Endothelial cell of umbilical vein (primary cell): Measurements from ENCODE around the gene RAMP3. TPM values are rescaled to one million over a fixed set of nuclear protein-coding genes. Genes with fewer than 3 reads are reported as not detected.

Source experiments
- BruUV-seq: library from RNA; stranded (reverse); fragments of 400-500 nt; replicated peaks from 2 replicates; lab custom pipeline; 2021; lab: Mats Ljungman, UMichigan
- CTCF ChIA-PET: fragments of 300-600, 350-600 bp; sonication (Branson Sonifier 250); formaldehyde crosslinking; loops from one replicate; lab custom pipeline; 2021; ENCODE audit warnings: antibody characterized with exemption, inconsistent platforms; lab: Charles Lee
- POLR2A ChIA-PET: fragments of 300-600, 350-600 bp; sonication (Branson Sonifier 250); formaldehyde crosslinking; loops from one replicate; lab custom pipeline; 2021; ENCODE audit warnings: antibody characterized with exemption, inconsistent platforms; lab: Charles Lee
- DNase-seq: peaks from one replicate; pipeline ENCODE4 v3.0.0-alpha.2; 2011; ENCODE audit warnings: low read depth, low spot score
- FAIRE-seq: peaks from 2 replicates; lab custom pipeline; 2011; peaks lifted over from hg19 to GRCh38; lab: Jason Lieb, UNC
- H2AFZ ChIP-seq: 2 replicates; pipeline ENCODE4 v1.6.0; 2012; ENCODE audit warnings: low read depth, low read length, control low read depth, inconsistent platforms
- H3K27ac ChIP-seq: 2 replicates; pipeline ENCODE4 v1.5.1; 2011; ENCODE audit warnings: low read depth, mild to moderate bottlenecking, control low read depth, low read length, moderate library complexity; ENCODE audit not compliant: insufficient read depth
- H3K27me3 ChIP-seq, 2 experiments: 2 replicates each; pipeline versions ENCODE4 v1.6.0 to v1.6.1; 2011; ENCODE audit warnings: low read length in 2 of 2, mixed read lengths in 1 of 2; ENCODE audit not compliant: control insufficient read depth in 2 of 2, insufficient read depth in 2 of 2
- H3K36me3 ChIP-seq, 2 experiments: 2 replicates in 1 of 2; 3 replicates in 1 of 2; pipeline ENCODE4 v1.5.1; 2011; ENCODE audit warnings: low read length in 2 of 2, mild to moderate bottlenecking in 1 of 2, moderate library complexity in 1 of 2; ENCODE audit not compliant: control insufficient read depth in 2 of 2, insufficient read depth in 2 of 2; ENCODE audit errors: extremely low read depth in 1 of 2
- H3K4me1 ChIP-seq: 3 replicates; pipeline ENCODE4 v1.5.1; 2011; ENCODE audit warnings: mild to moderate bottlenecking, low read length; ENCODE audit not compliant: control insufficient read depth, insufficient read depth; ENCODE audit errors: extremely low read depth
- H3K4me2 ChIP-seq: 2 replicates; pipeline ENCODE4 v1.6.1; 2011; ENCODE audit warnings: low read length, control low read depth, mixed read lengths; ENCODE audit not compliant: insufficient read depth
- H3K4me3 ChIP-seq, 3 experiments: fragments of 200-600 bp in 1 of 3; sonication (generic), shearing (Covaris generic) in 1 of 3; replicated peaks in 1 of 3; 2 replicates each; pipeline ENCODE4 v1.5.1; 2011 to 2016; ENCODE audit warnings: control low read depth in 3 of 3, low read length in 3 of 3, mild to moderate bottlenecking in 2 of 3, inconsistent platforms in 1 of 3, low read depth in 1 of 3, moderate library complexity in 1 of 3; ENCODE audit not compliant: insufficient read depth in 1 of 3
- H3K79me2 ChIP-seq: 2 replicates; pipeline ENCODE4 v1.6.0; 2012; ENCODE audit warnings: low read length, inconsistent platforms; ENCODE audit not compliant: control insufficient read depth, insufficient read depth
- H3K9ac ChIP-seq: replicated peaks from 2 replicates; pipeline ENCODE3; 2011; ENCODE audit warnings: low read length, control low read depth; ENCODE audit not compliant: insufficient read depth; ENCODE audit errors: extremely low read depth
- H3K9me1 ChIP-seq: replicated peaks from 3 replicates; pipeline ENCODE4 v1.6.0; 2011; ENCODE audit warnings: mild to moderate bottlenecking, low read length; ENCODE audit not compliant: control insufficient read depth, insufficient read depth; ENCODE audit errors: extremely low read depth
- H3K9me3 ChIP-seq: replicated peaks from 2 replicates; pipeline ENCODE4 v1.5.1; 2012; ENCODE audit warnings: low read length, inconsistent platforms; ENCODE audit not compliant: control insufficient read depth, insufficient read depth
- H4K20me1 ChIP-seq: replicated peaks from 2 replicates; pipeline ENCODE3; 2011; ENCODE audit warnings: mild to moderate bottlenecking, low read length; ENCODE audit not compliant: control insufficient read depth, insufficient read depth; ENCODE audit errors: extremely low read depth
- GATA2 ChIP-seq: IDR thresholded peaks from 2 replicates; pipeline ENCODE4 v1.7.0; 2011; ENCODE audit warnings: low read depth, mild to moderate bottlenecking, moderate library complexity, mixed read lengths, low read length; ENCODE audit not compliant: insufficient read length, insufficient read depth
- POLR2A ChIP-seq: IDR thresholded peaks from 2 replicates; pipeline ENCODE4 v1.6.1; 2012; ENCODE audit warnings: low read depth, mild to moderate bottlenecking, control low read depth, low read length
- POLR2AphosphoS5 ChIP-seq: IDR thresholded peaks from 2 replicates; pipeline ENCODE4 v1.6.1; 2012; ENCODE audit warnings: low read depth, mild to moderate bottlenecking, control low read depth, low read length, moderate library complexity; ENCODE audit not compliant: insufficient read depth
- dilution Hi-C: fragments of 300-500 bp; cut with MboI; formaldehyde crosslinking; loops from one replicate; pipeline ENCODE4 v1.15.0; 2019; ENCODE audit warnings: low sequenced_read_pairs; ENCODE audit not compliant: extremely low pct_ligation_motif_present
- intact Hi-C: fragments of 100-400 bp; cut with micrococcal nuclease; formaldehyde crosslinking; loops from one replicate; pipeline ENCODE4 v1.10.0; 2022
- polyA plus RNA-seq, 4 experiments: library from polyadenylated mRNA; depleted of rRNA in 3 of 4; stranded (reverse) in 3 of 4; unstranded in 1 of 4; fragments of >200 nt; gene quantifications; 2 replicates each; pipeline versions ENCODE4 v1.2.1 to v1.2.3, GENCODE V29; 2011 to 2012; ENCODE audit warnings: missing spikeins in 1 of 4
- total RNA-seq: library from RNA; stranded (reverse); gene quantifications from 2 replicates; pipeline ENCODE4 v1.2.3, GENCODE V29; 2021
- TF ChIP-seq, protein P1 (sequence below): IDR thresholded peaks from 2 replicates; pipeline ENCODE4 v1.6.1; 2011; ENCODE audit not compliant: insufficient read depth, insufficient read length
- TF ChIP-seq, protein P2 (sequence below), 2 donors: IDR thresholded peaks; 1 replicate in 1 of 2; 2 replicates in 1 of 2; pipeline ENCODE4 v1.5.1; 2011; ENCODE audit warnings: low read length in 2 of 2, mild to moderate bottlenecking in 2 of 2, moderate library complexity in 2 of 2, control low read depth in 1 of 2, inconsistent platforms in 1 of 2, low read depth in 1 of 2; ENCODE audit not compliant: insufficient read depth in 1 of 2; ENCODE audit errors: extremely low read depth in 1 of 2

Gene RAMP3
- total and polyA plus RNA-seq, 2 donors (not counting 3 experiments of a cell fraction or from before 2014, with no cell fraction given): not detected

DNA sequence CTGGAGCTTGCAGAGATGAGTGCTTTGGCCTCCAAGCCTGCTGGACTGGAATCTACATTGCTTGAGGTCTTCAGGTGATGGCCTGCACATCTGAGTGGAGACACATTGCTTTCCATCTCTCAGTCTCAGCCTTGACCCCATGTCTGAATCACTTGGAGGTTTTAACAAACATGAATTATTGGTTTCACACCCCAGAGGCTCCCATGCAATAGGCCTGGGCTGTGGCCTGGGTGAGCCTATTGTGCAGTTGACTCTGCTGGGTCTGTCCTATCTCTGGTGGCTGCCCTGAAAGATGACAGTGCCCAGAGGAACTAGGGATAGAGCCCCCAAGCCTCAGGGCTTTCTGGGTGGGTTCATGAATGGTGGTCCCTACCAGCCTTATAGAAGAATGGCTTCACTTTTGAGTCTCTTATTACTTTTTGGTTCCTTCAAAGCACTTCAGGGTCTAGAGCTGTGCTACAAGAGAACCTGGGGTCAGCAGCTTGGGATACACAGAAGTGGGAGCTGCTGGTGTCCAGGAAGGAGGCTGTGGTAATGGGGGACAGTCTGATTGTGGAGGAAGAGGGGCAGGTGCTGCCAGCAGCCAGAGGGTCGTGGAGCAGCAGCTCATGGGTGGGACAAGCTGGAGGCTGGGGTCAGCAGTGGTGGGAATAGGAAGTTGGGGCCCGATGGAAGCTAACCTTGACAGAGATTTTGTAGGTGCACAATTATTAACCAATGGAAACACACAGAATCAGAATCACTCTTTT is 5.5 kb downstream of the RAMP3 start:
- POLR2A ChIA-PET: no interaction called here
- Histone ChIP-seq H3K27ac (no peak overlapping the region), H3K9me3 (no peaks in the 10 kb centered on the region), H3K9ac (no peak overlapping the region), H2AFZ (no peak overlapping the region), H3K27me3 (peaks cover 11 to 12% of the 10 kb centered on the region in 2 experiments), H3K9me1 (no peaks in the 10 kb centered on the region), H3K79me2 (no peaks in the 10 kb centered on the region), H3K4me2 (no peak overlapping the region), H3K4me3 (no peak overlapping the region), H3K36me3 (no peaks in the 10 kb centered on the region), H4K20me1 (no peaks in the 10 kb centered on the region), H3K4me1 (no peaks in the 10 kb centered on the region)
- BruUV-seq: no TSS peak
- DNase-seq: no peak
- TF ChIP-seq POLR2A: no peak
- TF ChIP-seq, protein P1, sequence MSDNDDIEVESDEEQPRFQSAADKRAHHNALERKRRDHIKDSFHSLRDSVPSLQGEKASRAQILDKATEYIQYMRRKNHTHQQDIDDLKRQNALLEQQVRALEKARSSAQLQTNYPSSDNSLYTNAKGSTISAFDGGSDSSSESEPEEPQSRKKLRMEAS: no peak
- no peak for TF ChIP-seq GATA2
- TF ChIP-seq POLR2AphosphoS5: no peak
- TF ChIP-seq, protein P2, sequence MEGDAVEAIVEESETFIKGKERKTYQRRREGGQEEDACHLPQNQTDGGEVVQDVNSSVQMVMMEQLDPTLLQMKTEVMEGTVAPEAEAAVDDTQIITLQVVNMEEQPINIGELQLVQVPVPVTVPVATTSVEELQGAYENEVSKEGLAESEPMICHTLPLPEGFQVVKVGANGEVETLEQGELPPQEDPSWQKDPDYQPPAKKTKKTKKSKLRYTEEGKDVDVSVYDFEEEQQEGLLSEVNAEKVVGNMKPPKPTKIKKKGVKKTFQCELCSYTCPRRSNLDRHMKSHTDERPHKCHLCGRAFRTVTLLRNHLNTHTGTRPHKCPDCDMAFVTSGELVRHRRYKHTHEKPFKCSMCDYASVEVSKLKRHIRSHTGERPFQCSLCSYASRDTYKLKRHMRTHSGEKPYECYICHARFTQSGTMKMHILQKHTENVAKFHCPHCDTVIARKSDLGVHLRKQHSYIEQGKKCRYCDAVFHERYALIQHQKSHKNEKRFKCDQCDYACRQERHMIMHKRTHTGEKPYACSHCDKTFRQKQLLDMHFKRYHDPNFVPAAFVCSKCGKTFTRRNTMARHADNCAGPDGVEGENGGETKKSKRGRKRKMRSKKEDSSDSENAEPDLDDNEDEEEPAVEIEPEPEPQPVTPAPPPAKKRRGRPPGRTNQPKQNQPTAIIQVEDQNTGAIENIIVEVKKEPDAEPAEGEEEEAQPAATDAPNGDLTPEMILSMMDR (IDR thresholded peaks at IDR 0.05; ENCODE audit: extremely low read depth in 1 of 2, insufficient read depth in 1 of 2, low read depth in 1 of 2, low read length in 2 of 2): no peak
- FAIRE-seq: no peak
- dilution Hi-C loops: no loop called here
- intact Hi-C loops: no loop called here
- CTCF ChIA-PET: interaction anchor here (1.1 kb wide), 1 partner anchor 96 kb away, joined by 3 read pairs; no protein-coding TSS in a partner anchor
